GM12878 (cell line): ENCODE results near the gene FABP7. TPM values are rescaled to one million over a fixed set of nuclear protein-coding genes. Genes with fewer than 3 reads are reported as not detected.

Source experiments
- ATAC-seq: fragments of 200-7000 bp; cut with Tn5 transposase; 3 replicates; pipeline ENCODE4 v1.9.1; 2020; ENCODE audit warnings: mild to moderate bottlenecking, moderate library complexity
- BruUV-seq: library from RNA; stranded (reverse); fragments of 400-500 nt; replicated peaks from 2 replicates; lab custom pipeline; 2021; lab: Mats Ljungman, UMichigan
- CTCF ChIA-PET: fragments of 300-600 bp; sonication (Branson Sonifier 250); formaldehyde crosslinking; extraction: SDS; loops from one replicate; lab custom pipeline; 2021; ENCODE audit warnings: inconsistent platforms; lab: Yijun Ruan, JAX
- POLR2A ChIA-PET: fragments of 350-600 bp; formaldehyde crosslinking; extraction: SDS; loops from one replicate; lab custom pipeline; 2021; ENCODE audit warnings: inconsistent platforms; lab: Charles Lee
- RAD21 ChIA-PET: fragments of 300-600 bp; sonication (Branson Sonifier 250); formaldehyde crosslinking; loops from one replicate; lab custom pipeline; 2023; ENCODE audit warnings: antibody characterized with exemption; ENCODE audit not compliant: unreplicated experiment; lab: Charles Lee
- SMC1A ChIA-PET: fragments of 300-600 bp; sonication (Branson Sonifier 250); formaldehyde crosslinking; loops from one replicate; lab custom pipeline; 2023; ENCODE audit not compliant: unreplicated experiment, uncharacterized antibody; lab: Charles Lee
- DNase-seq: peaks from one replicate; pipeline ENCODE4 v3.0.0-alpha.2; 2011; ENCODE audit warnings: low read depth, low spot score
- FAIRE-seq: peaks from 3 replicates; lab custom pipeline; 2011; peaks lifted over from hg19 to GRCh38; lab: Jason Lieb, UNC
- H2AFZ ChIP-seq: 2 replicates; pipeline ENCODE4 v1.6.0; 2011; ENCODE audit warnings: low read depth, low read length, control low read depth; ENCODE audit not compliant: control insufficient read depth
- H3K27ac ChIP-seq: 2 replicates; pipeline ENCODE4 v1.5.1; 2011; ENCODE audit warnings: control low read depth; ENCODE audit not compliant: control insufficient read depth, insufficient read depth
- H3K27me3 ChIP-seq, 2 experiments: replicated peaks in 1 of 2; 2 replicates each; pipeline versions ENCODE4 v1.6.0 to v1.6.1; 2011; ENCODE audit warnings: low read length in 1 of 2; ENCODE audit not compliant: control insufficient read depth in 2 of 2, insufficient read depth in 2 of 2
- H3K36me3 ChIP-seq, 2 experiments: 2 replicates each; pipeline ENCODE4 v1.5.1; 2011; ENCODE audit warnings: low read length in 1 of 2; ENCODE audit not compliant: control insufficient read depth in 2 of 2, insufficient read depth in 2 of 2
- H3K4me1 ChIP-seq: 2 replicates; pipeline ENCODE4 v1.6.1; 2011; ENCODE audit warnings: mild to moderate bottlenecking, low read length, moderate library complexity, mixed read lengths; ENCODE audit not compliant: control insufficient read depth, insufficient read depth
- H3K4me2 ChIP-seq: 2 replicates; pipeline ENCODE4 v1.6.0; 2011; ENCODE audit warnings: control low read depth; ENCODE audit not compliant: control insufficient read depth, insufficient read depth
- H3K4me3 ChIP-seq: fragments of 200-600 bp; sonication (generic); 2 replicates; pipeline ENCODE4 v1.5.1; 2016
- H3K79me2 ChIP-seq: 2 replicates; pipeline ENCODE4 v1.6.0; 2011; ENCODE audit warnings: low read length; ENCODE audit not compliant: control insufficient read depth, insufficient read depth
- H3K9ac ChIP-seq: 2 replicates; pipeline ENCODE4 v1.8.0; 2011; ENCODE audit warnings: low read length, control low read depth, mixed read lengths; ENCODE audit not compliant: control insufficient read depth, insufficient read depth
- H3K9me3 ChIP-seq: replicated peaks from 3 replicates; pipeline ENCODE4 v1.5.1; 2011; ENCODE audit warnings: mild to moderate bottlenecking, low read length; ENCODE audit not compliant: control insufficient read depth, insufficient read depth
- H4K20me1 ChIP-seq: 2 replicates; pipeline ENCODE4 v1.6.0; 2011; ENCODE audit not compliant: control insufficient read depth, insufficient read depth
- IKZF1 ChIP-seq: fragments of 450-650 bp; conservative IDR thresholded peaks from 2 replicates; pipeline ENCODE4 v1.6.1; 2017; ENCODE audit warnings: antibody characterized with exemption, mild to moderate bottlenecking
- SP1 ChIP-seq: IDR thresholded peaks from one replicate; pipeline ENCODE4 v1.6.1; 2011; ENCODE audit warnings: low read depth, low read length
- ZSCAN29 ChIP-seq: fragments of 450-650 bp; IDR thresholded peaks from 2 replicates; pipeline ENCODE4 v1.6.1; 2017; ENCODE audit warnings: mild to moderate bottlenecking, moderate library complexity
- WGBS: methylation state at CpG from one replicate; pipeline ENCODE4 v1.1.6; 2016; ENCODE audit warnings: low lambda C conversion rate; ENCODE audit not compliant: insufficient replicate concordance, insufficient coverage; ENCODE audit errors: missing lambda C conversion rate; 5-methylcytosine and 5-hydroxymethylcytosine counted together
- in situ Hi-C: fragments of 300-500 bp; cut with MboI; formaldehyde crosslinking; loops from 9 replicates; pipeline ENCODE4 v1.14.3; 2018; ENCODE audit warnings: mixed read lengths
- intact Hi-C: fragments of 100-400 bp; cut with micrococcal nuclease; formaldehyde crosslinking; loops from one replicate; pipeline ENCODE4 v1.14.2; 2022; ENCODE audit not compliant: unreplicated experiment
- polyA plus RNA-seq, 11 experiments: library from polyadenylated mRNA; depleted of rRNA in 4 of 11; unstranded in 6 of 11; stranded (reverse) in 5 of 11; fragments of >200 nt; fragmentation: Nextera tagmentation in 4 of 11; fragmentation: Illumina TruSeq in 1 of 11; extraction: Ambion mirVana in 4 of 11; extraction: Trizol in 1 of 11; gene quantifications; 1 replicate in 1 of 11; 2 replicates in 10 of 11; pipeline versions ENCODE4 v1.2.1 to v1.2.3, GENCODE V29; 2011 to 2016; ENCODE audit warnings: inconsistent platforms in 2 of 11, missing spikeins in 2 of 11, low read depth in 1 of 11
- total RNA-seq, 4 experiments: library from RNA; depleted of rRNA in 3 of 4; stranded (reverse); fragments of >200 nt in 3 of 4; fragmentation: Illumina TruSeq in 1 of 4; extraction: Trizol in 1 of 4; gene quantifications; 2 replicates each; pipeline versions ENCODE4 v1.2.1 to v1.2.3, GENCODE V29; 2013 to 2021
- TF ChIP-seq, protein P1 (sequence below): IDR thresholded peaks from 2 replicates; pipeline ENCODE4 v1.6.1; 2012; ENCODE audit warnings: mild to moderate bottlenecking, low read depth, low read length
- TF ChIP-seq, protein P2 (sequence below): fragments of 450-650 bp; conservative IDR thresholded peaks from 2 replicates; pipeline ENCODE4 v1.6.1; 2017; ENCODE audit warnings: mild to moderate bottlenecking, moderate library complexity

The FABP7 gene
- total and polyA plus RNA-seq, 10 of the 15 experiments (the other 5 are each of a cell fraction or from before 2014, with no cell fraction given) = not detected

DNA sequence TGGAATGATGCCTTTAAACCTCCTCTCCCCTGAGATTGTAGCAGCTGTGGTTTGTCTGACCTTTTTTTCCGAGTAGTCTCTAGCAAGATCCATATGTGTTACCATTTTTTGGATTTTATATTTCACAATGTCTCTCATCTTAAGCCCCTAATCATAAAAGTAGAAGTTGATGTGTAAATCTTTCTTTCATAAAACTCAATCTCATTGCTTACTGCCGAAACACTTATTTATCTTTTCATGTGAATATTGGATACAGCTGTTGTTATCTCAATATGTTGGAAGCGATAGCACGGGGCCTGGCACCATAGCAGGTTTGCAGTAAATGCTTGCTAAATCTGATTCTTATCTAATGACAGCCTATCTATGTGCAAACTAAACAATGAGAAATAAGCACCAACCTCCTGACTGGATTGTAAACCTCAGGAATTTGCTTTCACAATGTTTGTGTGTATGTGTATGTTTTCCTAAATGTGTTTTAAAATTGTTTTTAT lies 23.7 kb downstream of the FABP7 start:
- POLR2A ChIA-PET = no interaction called here
- no peak for ATAC-seq

DNA sequence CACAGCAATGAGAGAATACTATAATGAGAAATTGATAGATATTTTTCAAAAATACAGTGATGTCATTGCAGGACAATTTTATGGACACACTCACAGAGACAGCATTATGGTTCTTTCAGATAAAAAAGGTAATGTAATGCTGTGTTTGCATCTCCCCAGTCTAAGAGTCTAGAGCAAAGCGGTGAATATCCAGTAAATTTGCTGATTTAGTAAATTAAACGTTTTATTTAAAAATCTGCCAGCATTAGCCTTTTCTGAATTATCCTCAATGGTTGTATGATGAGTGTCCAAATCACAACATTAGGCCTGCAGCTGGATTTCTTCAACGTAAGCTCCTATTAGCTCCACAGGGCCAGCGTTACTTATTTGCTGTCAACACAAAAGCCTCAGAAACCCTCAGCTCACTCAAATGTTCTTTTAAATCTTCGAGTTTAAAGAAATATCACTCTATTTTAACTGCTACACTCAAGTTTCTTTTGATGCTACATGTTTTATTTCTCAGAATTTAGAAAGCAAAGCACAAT lies 25.5 kb downstream of the FABP7 start:
- Histone ChIP-seq H3K4me3 (no peak overlapping the region), H4K20me1 (no peaks in the 10 kb centered on the region), H2AFZ (no peak overlapping the region), H3K36me3 (no peaks in the 10 kb centered on the region), H3K4me1 (no peaks in the 10 kb centered on the region), H3K9ac (no peak overlapping the region), H3K27me3 (no peaks in the 10 kb centered on the region)
- ChIA-PET RAD21 (no interaction called here), POLR2A (no interaction called here)
- BruUV-seq = no TSS peak
- in situ Hi-C loops = no loop called here
- no peak for ATAC-seq
- TF ChIP-seq, protein P1, sequence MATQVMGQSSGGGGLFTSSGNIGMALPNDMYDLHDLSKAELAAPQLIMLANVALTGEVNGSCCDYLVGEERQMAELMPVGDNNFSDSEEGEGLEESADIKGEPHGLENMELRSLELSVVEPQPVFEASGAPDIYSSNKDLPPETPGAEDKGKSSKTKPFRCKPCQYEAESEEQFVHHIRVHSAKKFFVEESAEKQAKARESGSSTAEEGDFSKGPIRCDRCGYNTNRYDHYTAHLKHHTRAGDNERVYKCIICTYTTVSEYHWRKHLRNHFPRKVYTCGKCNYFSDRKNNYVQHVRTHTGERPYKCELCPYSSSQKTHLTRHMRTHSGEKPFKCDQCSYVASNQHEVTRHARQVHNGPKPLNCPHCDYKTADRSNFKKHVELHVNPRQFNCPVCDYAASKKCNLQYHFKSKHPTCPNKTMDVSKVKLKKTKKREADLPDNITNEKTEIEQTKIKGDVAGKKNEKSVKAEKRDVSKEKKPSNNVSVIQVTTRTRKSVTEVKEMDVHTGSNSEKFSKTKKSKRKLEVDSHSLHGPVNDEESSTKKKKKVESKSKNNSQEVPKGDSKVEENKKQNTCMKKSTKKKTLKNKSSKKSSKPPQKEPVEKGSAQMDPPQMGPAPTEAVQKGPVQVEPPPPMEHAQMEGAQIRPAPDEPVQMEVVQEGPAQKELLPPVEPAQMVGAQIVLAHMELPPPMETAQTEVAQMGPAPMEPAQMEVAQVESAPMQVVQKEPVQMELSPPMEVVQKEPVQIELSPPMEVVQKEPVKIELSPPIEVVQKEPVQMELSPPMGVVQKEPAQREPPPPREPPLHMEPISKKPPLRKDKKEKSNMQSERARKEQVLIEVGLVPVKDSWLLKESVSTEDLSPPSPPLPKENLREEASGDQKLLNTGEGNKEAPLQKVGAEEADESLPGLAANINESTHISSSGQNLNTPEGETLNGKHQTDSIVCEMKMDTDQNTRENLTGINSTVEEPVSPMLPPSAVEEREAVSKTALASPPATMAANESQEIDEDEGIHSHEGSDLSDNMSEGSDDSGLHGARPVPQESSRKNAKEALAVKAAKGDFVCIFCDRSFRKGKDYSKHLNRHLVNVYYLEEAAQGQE = no peak
- TF ChIP-seq SP1 = no peak
- TF ChIP-seq, all 136 proteins: peak for 0
- Histone ChIP-seq H3K27ac (no peak overlapping the region), H3K4me2 (no peak overlapping the region), H3K79me2 (no peaks in the 10 kb centered on the region), H3K9me3 (no peaks in the 10 kb centered on the region)
- DNase-seq (no peak), FAIRE-seq (no peak)
- ChIA-PET SMC1A (interaction anchor here (0.8 to 1.4 kb wide), 4 partner anchors 9 to 53 kb away, joined by 3 to 4 read pairs (median 3); no protein-coding TSS in a partner anchor), CTCF (interaction anchor here (0.7 kb wide), 1 partner anchor 74 kb away, joined by 3 read pairs; no protein-coding TSS in a partner anchor)
- 53% methylated on average over 5 of the region's 5 CpGs for WGBS
- intact Hi-C loops = no loop called here

More for the DNA sequence above, 23.7 kb downstream of the FABP7 start:
- BruUV-seq = no TSS peak
- Histone ChIP-seq H3K36me3 (no peaks in the 10 kb centered on the region), H3K4me3 (no peak overlapping the region), H3K9me3 (no peaks in the 10 kb centered on the region), H3K4me1 (no peaks in the 10 kb centered on the region), H3K27me3 (no peaks in the 10 kb centered on the region), H3K79me2 (no peaks in the 10 kb centered on the region), H2AFZ (no peak overlapping the region), H3K4me2 (no peak overlapping the region), H3K27ac (no peak overlapping the region), H3K9ac (no peak overlapping the region), H4K20me1 (no peaks in the 10 kb centered on the region)
- ChIA-PET RAD21 (interaction anchor here (1.7 kb wide), 1 partner anchor 36 kb away, joined by 7 read pairs; no protein-coding TSS in a partner anchor), SMC1A (interaction anchor here (1.0 to 2.4 kb wide), 4 partner anchors 14 to 72 kb away, joined by 3 to 13 read pairs (median 8); partner anchors contain the start of gene SMPDL3A), CTCF (interaction anchor here (1.3 to 7.5 kb wide), 3 partner anchors 10 to 36 kb away, joined by 3 to 59 read pairs (median 12); no protein-coding TSS in a partner anchor)
- intact Hi-C loops (no loop called here), in situ Hi-C loops (no loop called here)
- FAIRE-seq (no peak), DNase-seq (no peak)
- no peak for TF ChIP-seq ZSCAN29
- TF ChIP-seq, protein P2, sequence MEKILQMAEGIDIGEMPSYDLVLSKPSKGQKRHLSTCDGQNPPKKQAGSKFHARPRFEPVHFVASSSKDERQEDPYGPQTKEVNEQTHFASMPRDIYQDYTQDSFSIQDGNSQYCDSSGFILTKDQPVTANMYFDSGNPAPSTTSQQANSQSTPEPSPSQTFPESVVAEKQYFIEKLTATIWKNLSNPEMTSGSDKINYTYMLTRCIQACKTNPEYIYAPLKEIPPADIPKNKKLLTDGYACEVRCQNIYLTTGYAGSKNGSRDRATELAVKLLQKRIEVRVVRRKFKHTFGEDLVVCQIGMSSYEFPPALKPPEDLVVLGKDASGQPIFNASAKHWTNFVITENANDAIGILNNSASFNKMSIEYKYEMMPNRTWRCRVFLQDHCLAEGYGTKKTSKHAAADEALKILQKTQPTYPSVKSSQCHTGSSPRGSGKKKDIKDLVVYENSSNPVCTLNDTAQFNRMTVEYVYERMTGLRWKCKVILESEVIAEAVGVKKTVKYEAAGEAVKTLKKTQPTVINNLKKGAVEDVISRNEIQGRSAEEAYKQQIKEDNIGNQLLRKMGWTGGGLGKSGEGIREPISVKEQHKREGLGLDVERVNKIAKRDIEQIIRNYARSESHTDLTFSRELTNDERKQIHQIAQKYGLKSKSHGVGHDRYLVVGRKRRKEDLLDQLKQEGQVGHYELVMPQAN = no peak
- TF ChIP-seq IKZF1 = no peak
- 40% methylated on average over 4 of the region's 4 CpGs for WGBS
